Osteocyte (in vitro differentiated cells): ENCODE results near the gene UFD1. TPM values are rescaled to one million over a fixed set of nuclear protein-coding genes. Genes with fewer than 3 reads are reported as not detected.

Experiments used
- DNase-seq: peaks from one replicate; pipeline ENCODE4 v3.0.0; 2021; ENCODE audit warnings: mixed read lengths; ENCODE audit not compliant: unreplicated experiment; ENCODE audit errors: extremely low spot score
- H3K27ac Mint-ChIP-seq: one replicate; pipeline ENCODE4 v1.8.0; 2021; ENCODE audit warnings: mild to moderate bottlenecking, mixed read lengths; ENCODE audit not compliant: unreplicated experiment
- H3K27me3 Mint-ChIP-seq: one replicate; pipeline ENCODE4 v1.8.0; 2021; ENCODE audit warnings: mixed read lengths; ENCODE audit not compliant: unreplicated experiment
- H3K36me3 Mint-ChIP-seq: one replicate; pipeline ENCODE4 v1.8.0; 2021; ENCODE audit warnings: mixed read lengths; ENCODE audit not compliant: unreplicated experiment
- H3K4me1 Mint-ChIP-seq: one replicate; pipeline ENCODE4 v1.8.0; 2021; ENCODE audit warnings: mixed read lengths; ENCODE audit not compliant: unreplicated experiment
- H3K4me3 Mint-ChIP-seq: one replicate; pipeline ENCODE4 v1.8.0; 2021; ENCODE audit warnings: mild to moderate bottlenecking, moderate library complexity, mixed read lengths; ENCODE audit not compliant: unreplicated experiment
- H3K9me3 Mint-ChIP-seq: one replicate; pipeline ENCODE4 v1.8.0; 2021; ENCODE audit warnings: mixed read lengths; ENCODE audit not compliant: unreplicated experiment
- long read RNA-seq: library from polyadenylated mRNA; unstranded; transcript quantifications from one replicate; pipeline ENCODE4 v2.0.0, GENCODE V29; 2021
- total RNA-seq: library from RNA; stranded (reverse); gene quantifications from 2 replicates; pipeline ENCODE4 v1.2.1, GENCODE V29; 2021
- TF ChIP-seq, protein P1 (sequence below): fragments of 200-600 bp; sonication (generic); IDR thresholded peaks from 2 replicates; pipeline ENCODE4 v1.5.0; 2021; ENCODE audit warnings: antibody characterized with exemption, mild to moderate bottlenecking, moderate library complexity

UFD1 gene, protein sequence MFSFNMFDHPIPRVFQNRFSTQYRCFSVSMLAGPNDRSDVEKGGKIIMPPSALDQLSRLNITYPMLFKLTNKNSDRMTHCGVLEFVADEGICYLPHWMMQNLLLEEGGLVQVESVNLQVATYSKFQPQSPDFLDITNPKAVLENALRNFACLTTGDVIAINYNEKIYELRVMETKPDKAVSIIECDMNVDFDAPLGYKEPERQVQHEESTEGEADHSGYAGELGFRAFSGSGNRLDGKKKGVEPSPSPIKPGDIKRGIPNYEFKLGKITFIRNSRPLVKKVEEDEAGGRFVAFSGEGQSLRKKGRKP
- 72.5 and 74.9 TPM in 2 replicates for total RNA-seq
- long read RNA-seq, full-length matches to known transcripts, result 118 of 157 reads
- long read RNA-seq, partial matches to known transcripts, result 5 of 157 reads
- long read RNA-seq, other reads (novel, unspliced or antisense), result 34 of 157 reads

- peaks cover 6% of the 10 kb centered on the region for H3K36me3 Mint-ChIP-seq
- peak; percentile 94 for DNase-seq
- no peaks in the 10 kb centered on the region for H3K27me3 Mint-ChIP-seq
- H3K27ac Mint-ChIP-seq, result peak within 1 kb of the TSS; percentile 99
- peaks cover 29% of the 10 kb centered on the region for H3K4me1 Mint-ChIP-seq
- no peaks in the 10 kb centered on the region for H3K9me3 Mint-ChIP-seq
- H3K4me3 Mint-ChIP-seq, result peak within 1 kb of the TSS; percentile 91
- TF ChIP-seq, protein P1, sequence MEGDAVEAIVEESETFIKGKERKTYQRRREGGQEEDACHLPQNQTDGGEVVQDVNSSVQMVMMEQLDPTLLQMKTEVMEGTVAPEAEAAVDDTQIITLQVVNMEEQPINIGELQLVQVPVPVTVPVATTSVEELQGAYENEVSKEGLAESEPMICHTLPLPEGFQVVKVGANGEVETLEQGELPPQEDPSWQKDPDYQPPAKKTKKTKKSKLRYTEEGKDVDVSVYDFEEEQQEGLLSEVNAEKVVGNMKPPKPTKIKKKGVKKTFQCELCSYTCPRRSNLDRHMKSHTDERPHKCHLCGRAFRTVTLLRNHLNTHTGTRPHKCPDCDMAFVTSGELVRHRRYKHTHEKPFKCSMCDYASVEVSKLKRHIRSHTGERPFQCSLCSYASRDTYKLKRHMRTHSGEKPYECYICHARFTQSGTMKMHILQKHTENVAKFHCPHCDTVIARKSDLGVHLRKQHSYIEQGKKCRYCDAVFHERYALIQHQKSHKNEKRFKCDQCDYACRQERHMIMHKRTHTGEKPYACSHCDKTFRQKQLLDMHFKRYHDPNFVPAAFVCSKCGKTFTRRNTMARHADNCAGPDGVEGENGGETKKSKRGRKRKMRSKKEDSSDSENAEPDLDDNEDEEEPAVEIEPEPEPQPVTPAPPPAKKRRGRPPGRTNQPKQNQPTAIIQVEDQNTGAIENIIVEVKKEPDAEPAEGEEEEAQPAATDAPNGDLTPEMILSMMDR, result no peak
These were observed at the start of gene UFD1 for GRCh38 chr22:19478901-19479354. Gene UFD1, minus strand, starts transcription at chr22:19479193. Its CDS starts 108 bp downstream, at chr22:19479085.

- TF ChIP-seq, protein P1, result no peak
- DNase-seq, result no peak
- Mint-ChIP-seq H3K9me3 (no peaks in the 10 kb centered on the region), H3K36me3 (no peaks in the 10 kb centered on the region), H3K4me1 (peaks cover 12% of the 10 kb centered on the region), H3K4me3 (no peak overlapping the region), H3K27me3 (peaks cover 9% of the 10 kb centered on the region), H3K27ac (no peak overlapping the region)
These were observed 48.9 kb upstream of the UFD1 start for GRCh38 chr22:19527861-19528417.

DNA sequence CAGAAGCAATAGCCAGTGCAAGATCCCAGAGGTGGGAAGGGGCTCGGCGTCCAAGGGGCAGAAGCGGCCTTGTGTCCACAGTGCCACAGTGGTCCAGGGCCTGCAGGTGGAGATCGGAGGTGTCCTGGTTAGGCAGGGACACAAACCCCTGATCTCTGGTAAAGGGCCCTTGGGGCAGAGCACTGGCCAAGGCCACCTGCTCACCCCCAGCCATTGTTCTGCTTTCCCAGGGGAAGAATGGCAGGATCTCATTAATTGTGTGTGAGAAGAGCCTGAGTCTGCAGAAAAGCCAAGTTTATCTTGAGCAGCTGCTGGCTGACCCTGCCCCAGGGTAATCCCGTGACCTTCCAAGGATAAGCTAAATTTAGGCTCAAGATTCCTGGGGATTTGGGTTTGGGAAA is 48.3 kb upstream of the UFD1 start:
- TF ChIP-seq, protein P1, result no peak
- Mint-ChIP-seq H3K4me1 (peaks cover 12% of the 10 kb centered on the region), H3K4me3 (no peak overlapping the region), H3K9me3 (no peaks in the 10 kb centered on the region), H3K27ac (no peak overlapping the region), H3K36me3 (no peaks in the 10 kb centered on the region), H3K27me3 (peaks cover 11% of the 10 kb centered on the region)
- no peak for DNase-seq

DNA sequence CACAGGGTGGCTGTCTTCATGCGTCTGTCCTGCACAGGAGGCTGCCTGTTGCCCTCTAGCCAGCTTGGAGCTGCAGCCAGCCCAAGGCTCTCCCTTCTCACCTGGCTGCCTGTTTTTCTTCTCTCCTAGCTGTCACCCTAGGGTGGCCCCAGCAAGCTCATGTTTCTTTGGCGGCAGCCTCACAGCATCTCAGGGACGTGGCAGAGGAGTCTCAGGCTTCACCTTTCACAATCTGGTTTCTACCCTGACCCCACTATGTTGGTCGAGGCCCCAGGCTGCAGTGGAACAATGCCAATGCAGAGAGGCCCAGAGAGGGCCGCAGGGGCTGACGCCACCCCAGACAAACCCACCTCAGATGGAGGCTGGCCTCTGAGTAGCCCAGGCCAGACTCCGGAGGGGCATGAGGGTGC is 47.7 kb upstream of the UFD1 start:
- H3K4me3 Mint-ChIP-seq, result no peak overlapping the region
- peaks cover 12% of the 10 kb centered on the region for H3K4me1 Mint-ChIP-seq
- no peak for DNase-seq
- no peaks in the 10 kb centered on the region for H3K9me3 Mint-ChIP-seq
- peaks cover 11% of the 10 kb centered on the region for H3K27me3 Mint-ChIP-seq
- H3K36me3 Mint-ChIP-seq, result no peaks in the 10 kb centered on the region
- no peak overlapping the region for H3K27ac Mint-ChIP-seq
- TF ChIP-seq, protein P1, result no peak

- no peak overlapping the region for H3K27ac Mint-ChIP-seq
These were observed 47.2 kb upstream of the UFD1 start for GRCh38 chr22:19526076-19526701.

More at GRCh38 chr22:19526076-19526701, 47.2 kb upstream of the UFD1 start:
- H3K9me3 Mint-ChIP-seq, result no peaks in the 10 kb centered on the region
- no peaks in the 10 kb centered on the region for H3K36me3 Mint-ChIP-seq
- TF ChIP-seq, protein P1, result no peak
- H3K27me3 Mint-ChIP-seq, result peaks cover 11% of the 10 kb centered on the region
- H3K4me1 Mint-ChIP-seq, result peaks cover 12% of the 10 kb centered on the region
- no peak overlapping the region for H3K4me3 Mint-ChIP-seq
- DNase-seq, result no peak
